GM08714 (cell line): Measurements from ENCODE around the gene C19orf33.

Source experiments
- H3K4me3 ChIP-seq: fragments of 200-500 bp; sonication (Bioruptor generic); 2 replicates; pipeline ENCODE4 v1.5.1; 2014; ENCODE audit warnings: mild to moderate bottlenecking, low read length, inconsistent platforms
- ZNF274 ChIP-seq: IDR thresholded peaks from 2 replicates; pipeline ENCODE4 v1.6.1; 2012; ENCODE audit warnings: mild to moderate bottlenecking, low read depth, low read length

The C19orf33 gene

DNA sequence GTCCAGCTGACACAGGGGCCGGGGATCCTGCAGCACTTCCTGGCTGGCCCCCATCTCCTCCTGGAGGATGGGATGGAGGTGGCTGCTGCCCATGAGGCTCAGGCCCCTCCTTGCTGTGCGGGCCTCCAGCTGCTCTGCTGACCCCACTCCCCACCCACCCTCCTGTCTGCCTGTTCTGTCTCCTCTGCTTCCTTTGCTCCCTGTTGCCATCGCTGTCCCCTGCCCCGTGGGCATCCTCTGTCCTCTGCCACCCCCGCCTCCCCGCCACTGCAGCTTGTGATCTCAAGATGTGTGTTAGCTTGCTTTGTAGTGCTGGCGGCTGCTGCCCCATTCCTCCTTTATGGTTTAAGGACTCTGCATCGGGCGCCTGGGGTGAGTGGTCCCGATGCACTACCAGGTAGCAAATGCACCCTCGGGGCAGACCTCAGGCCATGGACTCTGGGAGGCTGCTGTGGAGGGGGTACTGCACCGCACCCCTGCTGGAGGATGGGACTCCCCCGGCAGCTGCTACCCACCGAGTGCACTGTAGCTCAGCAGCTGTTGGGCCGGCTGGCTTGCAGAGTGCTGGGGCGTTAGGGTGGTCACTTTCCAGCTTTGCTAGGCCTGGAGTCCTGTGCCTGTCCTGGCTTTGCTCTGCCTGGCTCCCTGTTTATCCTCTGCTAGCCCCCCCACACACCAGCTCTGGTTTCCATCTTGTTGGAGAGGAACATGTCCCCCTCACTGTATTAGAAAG is 15.8 kb upstream of the C19orf33 start:
- no peak overlapping the region for H3K4me3 ChIP-seq
- no peak for TF ChIP-seq ZNF274

DNA sequence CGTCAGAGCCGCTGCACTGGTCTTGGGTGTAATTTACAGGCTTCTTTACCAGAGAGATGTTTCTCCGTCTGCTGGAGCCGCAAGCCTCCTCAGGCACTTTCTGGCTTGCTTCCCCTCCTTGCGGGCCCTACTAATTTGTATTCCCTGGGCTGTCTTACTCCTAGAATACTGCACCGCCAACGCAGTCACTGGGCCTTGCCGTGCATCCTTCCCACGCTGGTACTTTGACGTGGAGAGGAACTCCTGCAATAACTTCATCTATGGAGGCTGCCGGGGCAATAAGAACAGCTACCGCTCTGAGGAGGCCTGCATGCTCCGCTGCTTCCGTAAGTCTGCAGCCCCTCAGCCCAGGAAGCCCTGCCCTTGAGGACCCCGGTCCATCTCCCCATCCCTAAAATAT is 14.1 kb upstream of the C19orf33 start:
- no peak overlapping the region for H3K4me3 ChIP-seq
- no peak for TF ChIP-seq ZNF274

DNA sequence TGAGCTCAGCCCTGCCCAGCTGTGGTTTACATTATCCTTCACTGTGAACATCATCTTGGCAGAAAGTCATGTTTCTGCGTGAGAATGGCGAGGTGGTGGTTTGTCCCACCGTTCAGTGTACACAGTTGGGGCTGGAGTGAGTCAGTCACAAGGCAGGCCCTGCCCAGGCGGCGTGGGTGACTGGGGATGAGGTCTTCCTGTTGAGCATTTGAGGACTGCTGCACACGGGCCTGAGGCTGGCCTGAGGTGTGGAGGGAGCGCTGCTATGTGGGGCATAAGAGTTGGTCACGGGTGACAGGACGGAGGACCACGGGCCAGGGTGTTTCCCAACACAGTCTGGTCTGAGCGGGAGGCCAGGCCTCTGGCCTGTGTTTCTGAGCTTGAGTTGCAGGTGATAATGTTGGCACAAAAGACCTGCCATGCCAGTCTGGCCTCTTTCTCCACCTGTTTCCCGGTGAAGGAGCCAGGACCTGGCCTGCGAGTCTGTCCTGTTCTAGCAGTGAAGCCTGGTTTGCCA is 13.4 kb upstream of the C19orf33 start:
- no peak for TF ChIP-seq ZNF274
- H3K4me3 ChIP-seq = no peak overlapping the region

DNA sequence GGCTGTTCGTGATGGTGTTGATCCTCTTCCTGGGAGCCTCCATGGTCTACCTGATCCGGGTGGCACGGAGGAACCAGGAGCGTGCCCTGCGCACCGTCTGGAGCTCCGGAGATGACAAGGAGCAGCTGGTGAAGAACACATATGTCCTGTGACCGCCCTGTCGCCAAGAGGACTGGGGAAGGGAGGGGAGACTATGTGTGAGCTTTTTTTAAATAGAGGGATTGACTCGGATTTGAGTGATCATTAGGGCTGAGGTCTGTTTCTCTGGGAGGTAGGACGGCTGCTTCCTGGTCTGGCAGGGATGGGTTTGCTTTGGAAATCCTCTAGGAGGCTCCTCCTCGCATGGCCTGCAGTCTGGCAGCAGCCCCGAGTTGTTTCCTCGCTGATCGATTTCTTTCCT is 12.2 kb upstream of the C19orf33 start:
- no peak for TF ChIP-seq ZNF274
- H3K4me3 ChIP-seq = no peak overlapping the region

DNA sequence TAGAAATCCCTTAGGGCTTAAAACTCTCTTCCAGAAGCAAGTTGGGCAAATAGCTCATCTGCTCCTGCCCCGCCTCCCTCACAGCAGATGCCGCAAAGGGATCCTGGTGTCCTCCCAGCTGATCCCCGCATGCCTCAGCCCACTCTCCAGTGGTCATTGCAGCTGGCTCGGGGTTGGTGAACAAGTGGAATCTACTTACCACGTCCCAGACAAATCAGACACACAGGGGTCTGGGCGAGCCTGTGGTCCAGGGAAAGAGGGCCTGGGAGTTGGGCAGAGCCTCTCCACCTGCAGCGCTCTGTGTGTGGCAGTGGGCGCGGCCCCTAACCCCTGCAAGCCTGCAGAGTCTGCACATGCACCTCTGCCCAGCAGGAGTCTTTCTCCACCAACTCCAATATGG is 10.8 kb upstream of the C19orf33 start:
- no peak for TF ChIP-seq ZNF274
- H3K4me3 ChIP-seq = no peak overlapping the region

DNA sequence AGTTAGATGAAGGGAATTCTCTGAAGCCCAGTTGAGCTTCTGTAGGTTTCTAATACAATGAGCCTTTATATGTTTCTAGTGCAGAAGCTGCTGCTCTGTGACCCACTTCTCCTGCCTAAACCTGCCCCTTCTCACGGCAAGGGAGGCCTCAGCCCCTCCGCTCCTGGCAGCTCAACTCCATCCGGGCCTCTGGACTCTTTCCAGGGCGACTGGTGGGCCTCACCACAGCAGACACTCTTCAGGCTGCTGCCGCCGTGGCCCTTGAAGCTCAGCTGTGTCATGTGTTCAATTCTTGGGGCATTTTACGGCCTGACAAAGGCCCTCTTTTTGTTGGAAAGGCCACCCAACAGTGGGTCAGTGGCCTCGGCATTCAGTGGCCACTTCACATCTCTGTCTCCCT is 10.0 kb upstream of the C19orf33 start:
- no peak for TF ChIP-seq ZNF274
- H3K4me3 ChIP-seq = no peak overlapping the region

DNA sequence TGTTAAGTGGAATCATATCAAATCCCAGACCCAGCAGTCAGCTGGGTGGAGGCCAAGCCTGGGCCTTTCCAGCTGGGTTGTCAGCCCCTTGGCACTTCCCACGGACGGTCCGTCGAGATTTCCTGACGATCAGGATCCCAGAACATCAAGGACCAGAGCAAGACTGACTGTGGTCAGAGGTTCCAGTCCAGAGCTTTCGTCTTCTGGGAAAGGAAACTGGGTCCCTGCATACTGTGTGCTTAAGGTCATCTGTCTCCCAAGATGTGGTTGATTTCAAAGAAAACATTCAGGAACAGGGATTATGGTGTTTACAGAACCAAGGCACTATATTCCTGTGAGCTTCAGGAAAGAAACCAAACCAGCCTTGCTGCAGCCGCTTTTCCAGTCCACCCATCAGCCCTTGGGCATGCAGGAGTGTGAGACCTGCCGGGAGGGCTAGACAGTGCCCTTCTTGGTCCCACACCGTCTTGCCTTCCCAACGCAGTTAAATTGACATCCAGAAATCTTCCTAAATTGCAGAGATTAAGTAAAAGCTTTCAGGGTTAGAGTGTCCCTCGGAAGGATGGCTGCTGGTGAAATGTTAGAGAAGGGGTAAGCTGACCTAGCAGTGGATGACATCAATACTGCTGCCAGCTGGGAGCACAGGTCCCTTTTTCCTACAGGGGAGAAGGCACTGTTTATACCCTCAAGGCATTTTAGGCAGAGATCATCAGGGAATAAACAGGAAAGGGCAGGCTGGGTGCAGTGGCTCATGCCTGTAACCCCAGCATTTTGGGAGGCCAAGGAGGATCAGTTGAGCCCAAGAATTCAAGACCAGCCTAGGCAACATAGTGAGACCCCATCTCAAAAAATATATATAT is 5.0 kb upstream of the C19orf33 start:
- no peak overlapping the region for H3K4me3 ChIP-seq
- TF ChIP-seq ZNF274 = no peak

DNA sequence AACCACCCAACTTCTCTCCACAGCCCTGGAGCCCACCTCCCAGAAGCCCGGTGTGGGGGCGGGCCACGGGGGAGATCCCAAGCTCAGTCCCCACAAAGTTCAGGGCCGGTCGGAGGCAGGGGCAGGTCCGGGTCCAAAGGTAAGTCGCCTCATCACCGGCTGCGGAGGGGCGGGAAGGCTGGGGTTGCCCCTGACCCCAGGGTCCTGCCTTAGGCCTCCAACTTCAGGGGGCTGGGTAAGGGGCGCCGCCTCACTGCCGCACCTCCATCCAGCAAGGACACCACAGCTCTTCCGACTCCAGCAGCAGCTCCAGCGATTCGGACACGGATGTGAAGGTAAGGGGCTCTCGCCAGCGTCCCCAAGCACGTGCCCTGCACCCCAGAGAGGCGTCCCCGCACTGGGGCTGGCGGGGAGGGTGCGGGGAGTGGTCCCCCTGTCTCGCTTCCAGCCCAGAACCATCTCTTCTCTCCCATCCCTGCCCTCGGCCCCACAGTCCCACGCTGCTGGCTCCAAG is 358 bp downstream of the C19orf33 start:
- no peak for TF ChIP-seq ZNF274
- H3K4me3 ChIP-seq = no peak overlapping the region

DNA sequence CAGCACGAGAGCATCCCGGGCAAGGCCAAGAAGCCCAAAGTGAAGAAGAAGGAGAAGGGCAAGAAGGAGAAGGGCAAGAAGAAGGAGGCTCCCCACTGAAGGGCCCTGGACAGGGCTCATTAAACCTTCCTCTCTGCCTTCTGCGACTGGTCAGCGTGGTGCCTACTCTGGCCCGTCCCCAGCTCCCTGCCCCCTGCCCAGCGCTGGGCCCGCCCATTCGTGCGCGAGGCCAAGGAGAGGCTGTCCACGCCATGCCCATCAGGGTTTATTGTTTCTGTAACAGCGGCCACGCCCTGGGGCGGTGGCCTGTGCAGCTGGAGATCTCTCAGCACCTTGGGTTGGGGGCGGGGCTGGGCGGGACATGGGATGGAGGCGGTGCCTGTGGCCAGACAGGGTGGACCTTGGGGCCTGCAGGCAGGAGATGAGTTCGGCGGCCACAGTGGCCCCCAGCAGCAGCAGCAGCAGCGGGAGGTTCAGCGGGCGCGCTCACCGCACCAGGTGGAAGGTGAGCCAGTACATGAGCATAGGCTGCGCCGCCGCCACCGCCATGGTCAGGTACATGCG is 897 bp downstream of the C19orf33 start:
- no peak overlapping the region for H3K4me3 ChIP-seq

DNA sequence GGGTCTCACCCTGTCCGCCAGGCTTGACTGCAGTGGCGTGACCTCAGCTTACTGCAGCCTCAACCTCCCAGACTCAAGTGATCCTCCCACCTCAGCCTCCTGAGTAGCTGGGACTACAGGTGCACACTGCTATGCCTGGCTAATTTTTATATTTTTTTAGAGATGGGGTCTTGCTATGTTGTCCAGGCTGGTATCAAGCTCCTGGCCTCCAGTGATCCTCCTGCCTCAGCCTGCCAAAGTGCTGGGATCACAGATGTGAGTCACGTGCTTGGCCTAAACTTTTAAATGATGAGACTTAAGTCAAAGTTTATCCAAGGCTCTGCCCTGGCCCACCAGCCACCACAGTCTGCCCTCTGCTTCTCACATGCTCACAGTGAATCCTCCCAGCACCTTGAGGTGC is 2.2 kb downstream of the C19orf33 start:
- H3K4me3 ChIP-seq = no peak overlapping the region
- no peak for TF ChIP-seq ZNF274

More for the DNA sequence above, 897 bp downstream of the C19orf33 start:
- no peak for TF ChIP-seq ZNF274

DNA sequence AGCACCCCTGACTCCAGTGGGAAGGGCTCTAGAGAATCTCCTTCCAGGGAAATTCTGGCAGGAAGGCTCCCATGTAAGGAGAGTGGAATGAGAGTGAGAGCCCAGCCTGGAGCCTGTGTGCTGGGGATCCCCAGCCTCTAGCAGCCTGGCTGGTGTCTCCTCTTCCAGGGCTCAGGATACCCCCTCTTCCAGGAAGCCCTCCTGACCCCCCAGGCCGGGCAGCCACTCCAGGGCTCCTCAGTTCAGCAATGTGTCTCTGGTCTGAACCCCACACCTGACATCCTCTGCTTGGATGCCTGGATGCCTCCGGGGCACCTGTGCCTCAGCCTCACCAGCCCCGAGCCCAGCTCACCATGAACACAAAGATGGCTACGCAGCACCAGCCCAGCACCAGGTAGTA is 3.0 kb downstream of the C19orf33 start:
- no peak for TF ChIP-seq ZNF274
- no peak overlapping the region for H3K4me3 ChIP-seq

DNA sequence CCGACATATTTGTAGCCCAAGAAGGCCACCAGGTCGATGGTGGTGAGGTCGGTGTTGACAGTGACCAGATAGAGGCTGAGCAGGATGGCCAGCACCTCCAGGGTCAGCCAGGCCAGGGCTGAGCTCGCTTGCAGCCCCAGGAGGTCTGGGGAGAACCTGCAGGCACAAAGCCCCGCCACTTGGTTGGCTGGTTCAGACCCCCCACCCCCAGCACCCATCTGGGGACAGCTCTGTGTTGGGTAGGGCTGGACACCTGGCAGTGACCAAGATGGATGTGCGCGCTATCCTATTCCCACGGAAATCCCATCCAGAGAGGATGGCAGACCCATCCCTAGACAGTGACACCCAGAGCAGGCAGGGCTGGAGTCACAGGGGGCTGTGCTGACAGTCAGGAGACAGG is 3.5 kb downstream of the C19orf33 start:
- no peak overlapping the region for H3K4me3 ChIP-seq
- no peak for TF ChIP-seq ZNF274

DNA sequence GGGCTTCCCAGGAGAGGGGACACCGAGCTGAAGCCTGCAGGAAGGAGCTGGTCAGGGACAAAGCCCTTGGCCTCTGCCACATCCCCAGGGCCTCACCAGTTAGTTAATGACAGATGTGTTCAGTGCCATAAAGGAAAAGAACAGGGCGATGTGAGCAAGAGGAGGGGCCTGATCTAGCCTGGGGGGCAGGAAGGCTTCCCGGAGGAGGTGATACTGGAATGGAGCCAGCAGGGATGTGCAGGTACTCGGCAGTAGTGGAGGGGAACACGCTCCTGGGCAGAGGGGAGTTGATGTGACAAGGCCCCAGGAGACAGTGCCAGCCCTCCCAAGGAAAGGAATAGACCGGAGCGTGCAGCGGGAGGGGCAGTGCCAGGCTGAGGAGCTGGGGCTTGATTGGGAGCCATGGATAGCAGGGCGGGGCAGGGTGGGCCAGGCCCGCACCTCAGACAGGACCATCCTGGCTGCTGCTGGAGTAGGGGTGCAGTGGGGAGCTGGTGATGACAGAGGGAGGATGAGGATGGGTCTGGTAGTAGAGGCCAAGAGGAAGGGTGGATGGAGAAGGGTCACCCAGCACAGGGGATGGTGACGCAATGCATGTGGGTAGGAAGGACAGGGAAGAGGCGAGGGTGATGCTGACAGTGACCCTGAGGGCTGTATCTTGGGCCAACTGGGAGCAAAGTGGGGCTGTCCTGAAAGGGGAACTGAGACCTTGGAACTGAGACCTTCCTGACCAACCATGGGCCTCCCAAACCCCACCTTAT is 4.1 kb downstream of the C19orf33 start:
- TF ChIP-seq ZNF274 = no peak
- H3K4me3 ChIP-seq = no peak overlapping the region

DNA sequence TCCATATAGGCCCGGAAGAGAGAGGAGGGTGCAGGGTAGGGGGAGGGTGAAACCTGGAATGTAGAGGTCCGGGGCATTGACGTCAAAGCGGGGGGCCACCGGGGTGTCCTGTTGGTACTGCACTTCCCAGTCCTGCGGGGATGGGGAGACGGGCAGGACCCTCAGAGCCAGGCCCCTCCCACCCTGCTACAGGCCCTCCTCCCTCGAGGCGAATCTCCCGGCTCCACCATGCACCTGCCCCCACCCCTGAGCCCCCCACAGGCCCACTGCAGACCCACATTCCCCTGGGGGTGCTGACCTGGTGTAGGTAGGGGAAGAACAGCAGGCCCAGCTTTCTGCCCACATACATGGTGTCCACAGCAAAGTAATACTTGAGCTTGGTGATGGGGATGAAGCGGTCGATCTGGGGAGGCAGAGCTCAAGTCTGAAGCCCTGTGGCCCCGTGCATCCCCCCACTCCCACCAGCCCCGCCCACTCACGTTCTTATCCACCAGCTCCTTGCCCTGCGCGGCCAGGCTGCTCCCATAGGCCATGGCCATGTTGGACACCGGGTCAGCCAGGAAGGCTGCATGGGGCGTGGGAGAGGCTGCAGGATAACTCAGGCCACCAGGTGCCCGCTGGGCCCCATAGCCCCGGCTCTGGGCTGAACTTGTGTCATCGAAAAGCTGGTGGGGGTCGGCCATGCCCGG is 5.0 kb downstream of the C19orf33 start:
- no peak overlapping the region for H3K4me3 ChIP-seq
- no peak for TF ChIP-seq ZNF274
